Measurements from ENCODE around the gene FIBP. TPM values are rescaled to one million over a fixed set of nuclear protein-coding genes. Genes with fewer than 3 reads are reported as not detected.

FIBP gene
- total RNA-seq, 1 experiment from 2014 or later = 105 TPM

- intact Hi-C loops (cut with micrococcal nuclease; ENCODE audit: unreplicated experiment) = loop anchor here (1.0 to 2.0 kb wide), 5 partner anchors 59 to 243 kb away; partner anchors contain the start of genes KAT5, MAP3K11, OVOL1 and PCNX3
- no peak for TF ChIP-seq EZH2 (IDR thresholded peaks at IDR 0.05; ENCODE audit: low read depth)
- TF ChIP-seq, protein P1, sequence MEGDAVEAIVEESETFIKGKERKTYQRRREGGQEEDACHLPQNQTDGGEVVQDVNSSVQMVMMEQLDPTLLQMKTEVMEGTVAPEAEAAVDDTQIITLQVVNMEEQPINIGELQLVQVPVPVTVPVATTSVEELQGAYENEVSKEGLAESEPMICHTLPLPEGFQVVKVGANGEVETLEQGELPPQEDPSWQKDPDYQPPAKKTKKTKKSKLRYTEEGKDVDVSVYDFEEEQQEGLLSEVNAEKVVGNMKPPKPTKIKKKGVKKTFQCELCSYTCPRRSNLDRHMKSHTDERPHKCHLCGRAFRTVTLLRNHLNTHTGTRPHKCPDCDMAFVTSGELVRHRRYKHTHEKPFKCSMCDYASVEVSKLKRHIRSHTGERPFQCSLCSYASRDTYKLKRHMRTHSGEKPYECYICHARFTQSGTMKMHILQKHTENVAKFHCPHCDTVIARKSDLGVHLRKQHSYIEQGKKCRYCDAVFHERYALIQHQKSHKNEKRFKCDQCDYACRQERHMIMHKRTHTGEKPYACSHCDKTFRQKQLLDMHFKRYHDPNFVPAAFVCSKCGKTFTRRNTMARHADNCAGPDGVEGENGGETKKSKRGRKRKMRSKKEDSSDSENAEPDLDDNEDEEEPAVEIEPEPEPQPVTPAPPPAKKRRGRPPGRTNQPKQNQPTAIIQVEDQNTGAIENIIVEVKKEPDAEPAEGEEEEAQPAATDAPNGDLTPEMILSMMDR (conservative IDR thresholded peaks at IDR 0.05) = no peak
- Histone ChIP-seq H3K4me3 (peak within 1 kb of the TSS; percentile 96), H3K9me3 (ENCODE audit: insufficient read depth, low read depth) (no peaks in the 10 kb centered on the region), H3K79me2 (ENCODE audit: low read depth) (peaks cover 68% of the 10 kb centered on the region), H4K20me1 (ENCODE audit: insufficient read depth) (peaks cover 44% of the 10 kb centered on the region), H3K4me1 (replicated peaks; ENCODE audit: insufficient read depth) (peaks cover 21% of the 10 kb centered on the region), H3K27me3 (ENCODE audit: insufficient read depth, low read depth) (no peaks in the 10 kb centered on the region), H3K9me2 (ENCODE audit: insufficient read depth) (no peaks in the 10 kb centered on the region), H3K27ac (peak within 1 kb of the TSS; percentile 53), H3K4me2 (peak within 1 kb of the TSS; percentile 91), H3F3A (ENCODE audit: insufficient read depth, low read depth) (peaks cover 59% of the 10 kb centered on the region), H3K36me3 (ENCODE audit: low read depth) (peaks cover 38% of the 10 kb centered on the region), H2AFZ (peak within 1 kb of the TSS; percentile 92)
- no TSS peak for BruUV-seq (replicated peaks)
- DNase-seq = peak; percentile 92 to 99
- ChIA-PET POLR2A (ENCODE audit: unreplicated experiment) (interaction anchor here (0.5 to 1.0 kb wide), 14 partner anchors 11 to 1629 kb away, joined by 3 to 37 read pairs (median 4); partner anchors contain the start of genes RNASEH2C, SF1 and SF3B2), CTCF (interaction anchor here (0.7 to 2.0 kb wide), 2 partner anchors 10 to 27 kb away, joined by 6 to 10 read pairs; no protein-coding TSS in a partner anchor)
Observed at GRCh38 chr11:65857853-65858680, 30.2 kb downstream of the FIBP start, which contains the start of gene CFL1. Gene CFL1 (minus strand): TSS chr11:65858180. CDS start chr11:65858099, 81 bp downstream.

- Histone ChIP-seq H3K79me2 (ENCODE audit: low read depth) (peaks cover 62% of the 10 kb centered on the region), H3K9me2 (ENCODE audit: insufficient read depth) (no peaks in the 10 kb centered on the region), H3F3A (ENCODE audit: insufficient read depth, low read depth) (peaks cover 62% of the 10 kb centered on the region), H4K20me1 (ENCODE audit: insufficient read depth) (peaks cover 46% of the 10 kb centered on the region), H3K27ac (peak overlapping the region; percentile 53), H3K4me3 (peak overlapping the region; percentile 96), H3K27me3 (ENCODE audit: insufficient read depth, low read depth) (no peaks in the 10 kb centered on the region), H2AFZ (no peak overlapping the region), H3K36me3 (ENCODE audit: low read depth) (peaks cover 38% of the 10 kb centered on the region), H3K4me2 (peak overlapping the region; percentile 91), H3K4me1 (replicated peaks; ENCODE audit: insufficient read depth) (peaks cover 21% of the 10 kb centered on the region), H3K9me3 (ENCODE audit: insufficient read depth, low read depth) (no peaks in the 10 kb centered on the region)
- BruUV-seq (replicated peaks) = no TSS peak
- intact Hi-C loops (cut with micrococcal nuclease; ENCODE audit: unreplicated experiment) = loop anchor here (1.0 kb wide), 1 partner anchor 145 kb away; the partner anchor contains the start of gene KAT5
- peak in 1 of 2 experiments; percentile 33 for DNase-seq
- TF ChIP-seq, protein P1 (conservative IDR thresholded peaks at IDR 0.05) = no peak
- no peak for TF ChIP-seq EZH2 (IDR thresholded peaks at IDR 0.05; ENCODE audit: low read depth)
- ChIA-PET CTCF (no interaction called here), POLR2A (ENCODE audit: unreplicated experiment) (interaction anchor here (0.6 to 0.7 kb wide), 2 partner anchors 55 to 104 kb away, joined by 3 read pairs; no protein-coding TSS in a partner anchor)
Observed at GRCh38 chr11:65857500-65857852, 30.8 kb downstream of the FIBP start.

- peaks cover 32% of the 10 kb centered on the region for H3K36me3 ChIP-seq (ENCODE audit: low read depth)
- H3K79me2 ChIP-seq (ENCODE audit: low read depth) = peaks cover 57% of the 10 kb centered on the region
- peaks cover 68% of the 10 kb centered on the region for H3F3A ChIP-seq (ENCODE audit: insufficient read depth, low read depth)
- peak overlapping the region; percentile 91 for H3K4me2 ChIP-seq
- H3K4me1 ChIP-seq (replicated peaks; ENCODE audit: insufficient read depth) = peaks cover 17% of the 10 kb centered on the region
- peaks cover 46% of the 10 kb centered on the region for H4K20me1 ChIP-seq (ENCODE audit: insufficient read depth)
- no peak for TF ChIP-seq EZH2 (IDR thresholded peaks at IDR 0.05; ENCODE audit: low read depth)
- TF ChIP-seq, protein P1 (conservative IDR thresholded peaks at IDR 0.05) = no peak
- peak overlapping the region; percentile 68; the same call in 1 of the 2 replicates for H2AFZ ChIP-seq
- H3K27me3 ChIP-seq (ENCODE audit: insufficient read depth, low read depth) = no peaks in the 10 kb centered on the region
- intact Hi-C loops (cut with micrococcal nuclease; ENCODE audit: unreplicated experiment) = loop anchor here (1.0 kb wide), 1 partner anchor 145 kb away; the partner anchor contains the start of gene KAT5
- CTCF ChIA-PET = no interaction called here
- H3K4me3 ChIP-seq = peak overlapping the region; percentile 96
- POLR2A ChIA-PET (ENCODE audit: unreplicated experiment) = interaction anchor here (0.5 to 1.0 kb wide), 4 partner anchors 30 to 194 kb away, joined by 3 to 4 read pairs (median 3); partner anchors contain the start of gene RELA
- H3K9me3 ChIP-seq (ENCODE audit: insufficient read depth, low read depth) = no peaks in the 10 kb centered on the region
- DNase-seq = peak; percentile 64 to 76
- H3K9me2 ChIP-seq (ENCODE audit: insufficient read depth) = no peaks in the 10 kb centered on the region
- no TSS peak for BruUV-seq (replicated peaks)
- peak overlapping the region; percentile 53 for H3K27ac ChIP-seq
Observed at GRCh38 chr11:65856689-65857499, 31.4 kb downstream of the FIBP start.

All from PC-9 (cell line).